Stimulated activated CD8-positive, alpha-beta memory T cell treated with anti-CD3 and anti-CD28 coated beads, Interleukin-7, amount 100 ng/mL, for 24 hours (primary cell): ENCODE data around the gene NCOA7.

Experiments used
- DNase-seq: peaks from one replicate; pipeline ENCODE4 v3.0.0-alpha.2; 2020; ENCODE audit warnings: low read depth

The NCOA7 gene

GRCh38 chr6:125815080-125815910 is 24.5 kb downstream of the NCOA7 start:
- DNase-seq: no peak

- DNase-seq: no peak
Measured at GRCh38 chr6:125816828-125817280, 26.1 kb downstream of the NCOA7 start.

- DNase-seq: no peak
Measured at GRCh38 chr6:125818225-125818657, 27.5 kb downstream of the NCOA7 start.

- DNase-seq: no peak
Measured at GRCh38 chr6:125818772-125819260, 28.1 kb downstream of the NCOA7 start.

- no peak for DNase-seq
Measured at GRCh38 chr6:125819535-125820326, 29.0 kb downstream of the NCOA7 start.

GRCh38 chr6:125821825-125822281 is 31.1 kb downstream of the NCOA7 start:
- no peak for DNase-seq

- DNase-seq: no peak
Measured at GRCh38 chr6:125823180-125823579, 32.4 kb downstream of the NCOA7 start.

- no peak for DNase-seq
Measured at GRCh38 chr6:125824946-125825771, 34.4 kb downstream of the NCOA7 start.

GRCh38 chr6:125826695-125827463 is 36.1 kb downstream of the NCOA7 start:
- DNase-seq: no peak

GRCh38 chr6:125827788-125828320 is 37.1 kb downstream of the NCOA7 start:
- DNase-seq: no peak

- no peak for DNase-seq
Measured at GRCh38 chr6:125828476-125829039, 37.8 kb downstream of the NCOA7 start.

GRCh38 chr6:125829433-125829832 is 38.7 kb downstream of the NCOA7 start:
- DNase-seq: no peak

GRCh38 chr6:125831659-125832058 is 40.9 kb downstream of the NCOA7 start:
- no peak for DNase-seq

- DNase-seq: no peak
Measured at GRCh38 chr6:125832391-125833117, 41.8 kb downstream of the NCOA7 start.

- no peak for DNase-seq
Measured at GRCh38 chr6:125834348-125834747, 43.6 kb downstream of the NCOA7 start.

- DNase-seq: no peak
Measured at GRCh38 chr6:125835221-125835744, 44.5 kb downstream of the NCOA7 start.

- no peak for DNase-seq
Measured at GRCh38 chr6:125836466-125836865, 45.7 kb downstream of the NCOA7 start.

- DNase-seq: no peak
Measured at GRCh38 chr6:125839471-125839870, 48.7 kb downstream of the NCOA7 start.

GRCh38 chr6:125839879-125840278 is 49.1 kb downstream of the NCOA7 start:
- no peak for DNase-seq
